Endothelial cell of umbilical vein (primary cell): ENCODE data around the gene LRRC56. TPM values are rescaled to one million over a fixed set of nuclear protein-coding genes. Genes with fewer than 3 reads are reported as not detected.

Source experiments
- BruUV-seq: library from RNA; stranded (reverse); fragments of 400-500 nt; replicated peaks from 2 replicates; lab custom pipeline; 2021; lab: Mats Ljungman, UMichigan
- CTCF ChIA-PET: fragments of 300-600, 350-600 bp; sonication (Branson Sonifier 250); formaldehyde crosslinking; loops from one replicate; lab custom pipeline; 2021; ENCODE audit warnings: antibody characterized with exemption, inconsistent platforms; lab: Charles Lee
- POLR2A ChIA-PET: fragments of 300-600, 350-600 bp; sonication (Branson Sonifier 250); formaldehyde crosslinking; loops from one replicate; lab custom pipeline; 2021; ENCODE audit warnings: antibody characterized with exemption, inconsistent platforms; lab: Charles Lee
- DNase-seq: peaks from one replicate; pipeline ENCODE4 v3.0.0-alpha.2; 2011; ENCODE audit warnings: low read depth, low spot score
- FAIRE-seq: peaks from 2 replicates; lab custom pipeline; 2011; peaks lifted over from hg19 to GRCh38; lab: Jason Lieb, UNC
- H2AFZ ChIP-seq: 2 replicates; pipeline ENCODE4 v1.6.0; 2012; ENCODE audit warnings: low read depth, low read length, control low read depth, inconsistent platforms
- H3K27ac ChIP-seq: 2 replicates; pipeline ENCODE4 v1.5.1; 2011; ENCODE audit warnings: low read depth, mild to moderate bottlenecking, control low read depth, low read length, moderate library complexity; ENCODE audit not compliant: insufficient read depth
- H3K27me3 ChIP-seq, 2 experiments: 2 replicates each; pipeline versions ENCODE4 v1.6.0 to v1.6.1; 2011; ENCODE audit warnings: low read length in 2 of 2, mixed read lengths in 1 of 2; ENCODE audit not compliant: control insufficient read depth in 2 of 2, insufficient read depth in 2 of 2
- H3K36me3 ChIP-seq, 2 experiments: 2 replicates in 1 of 2; 3 replicates in 1 of 2; pipeline ENCODE4 v1.5.1; 2011; ENCODE audit warnings: low read length in 2 of 2, mild to moderate bottlenecking in 1 of 2, moderate library complexity in 1 of 2; ENCODE audit not compliant: control insufficient read depth in 2 of 2, insufficient read depth in 2 of 2; ENCODE audit errors: extremely low read depth in 1 of 2
- H3K4me1 ChIP-seq: 3 replicates; pipeline ENCODE4 v1.5.1; 2011; ENCODE audit warnings: mild to moderate bottlenecking, low read length; ENCODE audit not compliant: control insufficient read depth, insufficient read depth; ENCODE audit errors: extremely low read depth
- H3K4me2 ChIP-seq: 2 replicates; pipeline ENCODE4 v1.6.1; 2011; ENCODE audit warnings: low read length, control low read depth, mixed read lengths; ENCODE audit not compliant: insufficient read depth
- H3K4me3 ChIP-seq, 3 experiments: fragments of 200-600 bp in 1 of 3; sonication (generic), shearing (Covaris generic) in 1 of 3; replicated peaks in 1 of 3; 2 replicates each; pipeline ENCODE4 v1.5.1; 2011 to 2016; ENCODE audit warnings: control low read depth in 3 of 3, low read length in 3 of 3, mild to moderate bottlenecking in 2 of 3, inconsistent platforms in 1 of 3, low read depth in 1 of 3, moderate library complexity in 1 of 3; ENCODE audit not compliant: insufficient read depth in 1 of 3
- H3K79me2 ChIP-seq: 2 replicates; pipeline ENCODE4 v1.6.0; 2012; ENCODE audit warnings: low read length, inconsistent platforms; ENCODE audit not compliant: control insufficient read depth, insufficient read depth
- H3K9ac ChIP-seq: replicated peaks from 2 replicates; pipeline ENCODE3; 2011; ENCODE audit warnings: low read length, control low read depth; ENCODE audit not compliant: insufficient read depth; ENCODE audit errors: extremely low read depth
- H3K9me1 ChIP-seq: replicated peaks from 3 replicates; pipeline ENCODE4 v1.6.0; 2011; ENCODE audit warnings: mild to moderate bottlenecking, low read length; ENCODE audit not compliant: control insufficient read depth, insufficient read depth; ENCODE audit errors: extremely low read depth
- H3K9me3 ChIP-seq: replicated peaks from 2 replicates; pipeline ENCODE4 v1.5.1; 2012; ENCODE audit warnings: low read length, inconsistent platforms; ENCODE audit not compliant: control insufficient read depth, insufficient read depth
- H4K20me1 ChIP-seq: replicated peaks from 2 replicates; pipeline ENCODE3; 2011; ENCODE audit warnings: mild to moderate bottlenecking, low read length; ENCODE audit not compliant: control insufficient read depth, insufficient read depth; ENCODE audit errors: extremely low read depth
- CTCF ChIP-seq, 2 donors: IDR thresholded peaks; 1 replicate in 1 of 2; 2 replicates in 1 of 2; pipeline ENCODE4 v1.5.1; 2011; ENCODE audit warnings: low read length in 2 of 2, mild to moderate bottlenecking in 2 of 2, moderate library complexity in 2 of 2, control low read depth in 1 of 2, inconsistent platforms in 1 of 2, low read depth in 1 of 2; ENCODE audit not compliant: insufficient read depth in 1 of 2; ENCODE audit errors: extremely low read depth in 1 of 2
- EZH2 ChIP-seq: IDR thresholded peaks from 2 replicates; pipeline ENCODE4 v1.6.1; 2012; ENCODE audit warnings: borderline replicate concordance, low read depth, mild to moderate bottlenecking, moderate library complexity, low read length, inconsistent platforms; ENCODE audit not compliant: severe bottlenecking
- FOS ChIP-seq: IDR thresholded peaks from 2 replicates; pipeline ENCODE4 v1.6.1; 2011; ENCODE audit warnings: mild to moderate bottlenecking, low read length, moderate library complexity, borderline replicate concordance; ENCODE audit not compliant: insufficient read depth
- GATA2 ChIP-seq: IDR thresholded peaks from 2 replicates; pipeline ENCODE4 v1.7.0; 2011; ENCODE audit warnings: low read depth, mild to moderate bottlenecking, moderate library complexity, mixed read lengths, low read length; ENCODE audit not compliant: insufficient read length, insufficient read depth
- JUN ChIP-seq: IDR thresholded peaks from 2 replicates; pipeline ENCODE4 v1.6.1; 2011; ENCODE audit warnings: borderline replicate concordance, low read depth; ENCODE audit not compliant: insufficient read length, insufficient read depth
- MAX ChIP-seq: IDR thresholded peaks from 2 replicates; pipeline ENCODE4 v1.6.1; 2011; ENCODE audit not compliant: insufficient read depth, insufficient read length
- MYC ChIP-seq: IDR thresholded peaks from one replicate; pipeline ENCODE4 v1.6.1; 2011; ENCODE audit warnings: mild to moderate bottlenecking, low read depth, low read length
- POLR2A ChIP-seq: IDR thresholded peaks from 2 replicates; pipeline ENCODE4 v1.6.1; 2012; ENCODE audit warnings: low read depth, mild to moderate bottlenecking, control low read depth, low read length
- POLR2AphosphoS5 ChIP-seq: IDR thresholded peaks from 2 replicates; pipeline ENCODE4 v1.6.1; 2012; ENCODE audit warnings: low read depth, mild to moderate bottlenecking, control low read depth, low read length, moderate library complexity; ENCODE audit not compliant: insufficient read depth
- dilution Hi-C: fragments of 300-500 bp; cut with MboI; formaldehyde crosslinking; loops from one replicate; pipeline ENCODE4 v1.15.0; 2019; ENCODE audit warnings: low sequenced_read_pairs; ENCODE audit not compliant: extremely low pct_ligation_motif_present
- intact Hi-C: fragments of 100-400 bp; cut with micrococcal nuclease; formaldehyde crosslinking; loops from one replicate; pipeline ENCODE4 v1.10.0; 2022
- polyA plus RNA-seq, 4 experiments: library from polyadenylated mRNA; depleted of rRNA in 3 of 4; stranded (reverse) in 3 of 4; unstranded in 1 of 4; fragments of >200 nt; gene quantifications; 2 replicates each; pipeline versions ENCODE4 v1.2.1 to v1.2.3, GENCODE V29; 2011 to 2012; ENCODE audit warnings: missing spikeins in 1 of 4
- total RNA-seq: library from RNA; stranded (reverse); gene quantifications from 2 replicates; pipeline ENCODE4 v1.2.3, GENCODE V29; 2021

Gene LRRC56
- total and polyA plus RNA-seq, 2 donors (not counting 3 experiments of a cell fraction or from before 2014, with no cell fraction given), result 0.47 to 0.55 TPM

- dilution Hi-C loops (no loop called here), intact Hi-C loops (loop anchor here (2.0 to 5.0 kb wide), 2 partner anchors 23 to 159 kb away; partner anchors contain the start of genes DEAF1, LMNTD2, RASSF7 and TMEM80)
- Histone ChIP-seq H3K9me3 (no peaks in the 10 kb centered on the region), H2AFZ (peak overlapping the region; percentile 10), H3K79me2 (peaks cover 16% of the 10 kb centered on the region), H3K27me3 (no peaks in the 10 kb centered on the region), H3K4me3 (no peak overlapping the region), H3K9me1 (no peaks in the 10 kb centered on the region), H4K20me1 (no peaks in the 10 kb centered on the region), H3K4me2 (no peak overlapping the region), H3K4me1 (peaks cover 3% of the 10 kb centered on the region), H3K36me3 (peaks cover 2 to 4% of the 10 kb centered on the region in 2 experiments), H3K27ac (no peak overlapping the region), H3K9ac (no peak overlapping the region)
- ChIA-PET CTCF (no interaction called here), POLR2A (interaction anchor here (0.6 kb wide), 1 partner anchor 189 kb away, joined by 3 read pairs; no protein-coding TSS in a partner anchor)
- FAIRE-seq (no peak), DNase-seq (no peak)
- no peak for TF ChIP-seq GATA2
- no peak for TF ChIP-seq JUN
- TF ChIP-seq FOS, result no peak
- TF ChIP-seq POLR2A, result no peak
- no peak for TF ChIP-seq EZH2
- no peak for TF ChIP-seq CTCF (IDR thresholded peaks at IDR 0.05; ENCODE audit: extremely low read depth in 1 of 2, insufficient read depth in 1 of 2, low read depth in 1 of 2, low read length in 2 of 2)
- no peak for TF ChIP-seq MYC
- TF ChIP-seq POLR2AphosphoS5, result no peak
- TF ChIP-seq MAX, result no peak
- BruUV-seq, result no TSS peak
Measured at GRCh38 chr11:537622-538430, 499 bp downstream of the LRRC56 start.
